A549 treated with RU486 at 1 μM for 4 hours (cell line): ENCODE data around the gene SAMD11. TPM values are rescaled to one million over a fixed set of nuclear protein-coding genes. Genes with fewer than 3 reads are reported as not detected.

Experiments
- total RNA-seq: library from RNA; stranded (reverse); fragments of 200-300 nt; extraction: Qiagen RNA extraction; gene quantifications from 5 replicates; pipeline ENCODE4 v1.2.3, GENCODE V29; 2022; ENCODE audit warnings: low read depth

SAMD11 gene, protein sequence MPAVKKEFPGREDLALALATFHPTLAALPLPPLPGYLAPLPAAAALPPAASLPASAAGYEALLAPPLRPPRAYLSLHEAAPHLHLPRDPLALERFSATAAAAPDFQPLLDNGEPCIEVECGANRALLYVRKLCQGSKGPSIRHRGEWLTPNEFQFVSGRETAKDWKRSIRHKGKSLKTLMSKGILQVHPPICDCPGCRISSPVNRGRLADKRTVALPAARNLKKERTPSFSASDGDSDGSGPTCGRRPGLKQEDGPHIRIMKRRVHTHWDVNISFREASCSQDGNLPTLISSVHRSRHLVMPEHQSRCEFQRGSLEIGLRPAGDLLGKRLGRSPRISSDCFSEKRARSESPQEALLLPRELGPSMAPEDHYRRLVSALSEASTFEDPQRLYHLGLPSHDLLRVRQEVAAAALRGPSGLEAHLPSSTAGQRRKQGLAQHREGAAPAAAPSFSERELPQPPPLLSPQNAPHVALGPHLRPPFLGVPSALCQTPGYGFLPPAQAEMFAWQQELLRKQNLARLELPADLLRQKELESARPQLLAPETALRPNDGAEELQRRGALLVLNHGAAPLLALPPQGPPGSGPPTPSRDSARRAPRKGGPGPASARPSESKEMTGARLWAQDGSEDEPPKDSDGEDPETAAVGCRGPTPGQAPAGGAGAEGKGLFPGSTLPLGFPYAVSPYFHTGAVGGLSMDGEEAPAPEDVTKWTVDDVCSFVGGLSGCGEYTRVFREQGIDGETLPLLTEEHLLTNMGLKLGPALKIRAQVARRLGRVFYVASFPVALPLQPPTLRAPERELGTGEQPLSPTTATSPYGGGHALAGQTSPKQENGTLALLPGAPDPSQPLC
- 19.4 to 36.1 TPM (median 30.2 TPM) in 5 replicates for total RNA-seq

DNA sequence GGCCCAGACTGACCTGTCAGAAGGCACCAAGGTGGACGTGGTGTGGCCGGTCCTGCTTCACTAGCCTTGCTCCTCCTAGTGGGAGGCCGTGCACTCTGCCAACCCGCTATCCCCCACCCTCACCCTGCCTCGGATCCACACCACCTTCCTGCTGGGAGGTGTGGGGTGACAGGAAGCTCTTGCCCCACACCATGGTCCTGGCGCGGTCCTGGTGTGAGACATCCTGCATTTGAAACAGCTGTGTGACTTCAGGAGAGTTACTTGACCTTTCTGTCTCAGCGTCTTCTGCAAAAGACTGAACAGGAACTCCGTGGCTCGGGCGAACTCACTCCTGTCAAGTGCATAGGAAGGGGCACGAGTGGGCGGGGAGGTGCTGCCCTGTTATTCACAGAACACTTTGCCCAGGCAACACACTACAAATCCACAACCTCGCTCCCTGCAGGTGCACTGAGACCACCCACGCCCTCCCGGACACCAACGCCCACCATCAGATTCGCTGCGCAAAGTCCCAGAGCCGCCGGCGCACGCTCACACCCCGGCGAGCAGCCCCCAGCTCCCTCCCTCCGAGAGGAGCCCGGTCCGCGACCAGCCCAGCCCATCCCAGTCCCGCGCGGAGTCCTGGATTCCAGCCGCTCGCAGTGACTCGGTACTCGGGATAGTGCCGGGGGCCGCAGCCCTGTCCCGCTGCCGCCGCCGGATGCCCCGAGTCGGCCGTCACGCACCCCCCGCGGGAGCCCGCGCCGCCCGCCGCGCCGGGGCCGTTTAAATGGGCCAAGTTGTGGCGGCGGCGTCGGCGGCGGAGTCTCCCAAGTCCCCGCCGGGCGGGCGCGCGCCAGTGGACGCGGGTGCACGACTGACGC is at the start of gene SAMD11:
TSS of gene SAMD11 (plus strand) at position 793 of the 860 bp plus-strand sequence. CDS start 509 bp downstream, outside the sequence.

DNA sequence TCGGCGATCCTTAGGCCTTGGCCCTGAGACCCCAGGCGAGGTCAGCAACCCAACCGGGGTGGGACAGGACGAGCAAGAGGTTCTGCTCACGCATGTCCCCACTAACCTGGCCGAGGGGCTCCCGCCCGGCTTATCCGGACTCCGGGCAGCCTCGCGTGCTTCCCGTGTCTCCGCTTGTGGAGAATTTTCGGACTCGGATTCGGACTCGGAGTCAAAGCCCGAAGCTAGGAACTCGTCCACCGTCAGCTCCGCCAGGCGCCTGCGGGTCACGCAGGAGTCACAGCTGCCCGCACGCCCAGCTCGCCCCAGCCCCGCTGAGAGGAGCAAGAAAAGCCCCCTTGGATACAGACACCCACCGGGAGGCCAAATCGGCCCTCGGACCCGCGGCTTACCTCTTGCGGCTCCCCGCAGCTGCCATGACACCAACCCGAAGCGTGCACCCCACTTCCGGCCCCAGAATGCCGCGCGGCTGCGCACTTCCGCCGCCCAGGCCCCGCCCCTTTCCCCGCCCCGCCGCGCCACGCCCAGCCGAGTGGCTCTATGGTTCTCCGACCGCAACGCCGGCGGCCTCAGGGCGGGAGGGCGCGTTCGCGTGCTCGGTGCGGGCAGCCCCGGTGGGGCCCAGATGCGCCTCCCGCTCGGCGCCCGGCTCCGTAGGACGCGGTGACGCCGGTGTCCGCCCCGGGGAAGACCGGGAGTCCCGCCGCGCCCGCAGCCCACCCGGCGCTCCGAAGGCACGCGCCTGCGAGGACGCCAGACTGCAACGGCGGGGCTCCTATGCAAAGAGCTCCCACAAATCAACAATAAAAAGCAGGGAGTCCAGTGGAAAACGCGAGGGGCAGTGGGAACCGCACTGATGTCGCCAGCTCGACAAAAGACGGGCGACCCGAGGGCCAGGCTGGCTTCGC is 35.4 kb downstream of the SAMD11 start, which contains the start of gene NOC2L:
TSS of gene NOC2L (minus strand) at position 434 of the 908 bp plus-strand sequence. CDS start at position 418, 16 bp downstream.

DNA sequence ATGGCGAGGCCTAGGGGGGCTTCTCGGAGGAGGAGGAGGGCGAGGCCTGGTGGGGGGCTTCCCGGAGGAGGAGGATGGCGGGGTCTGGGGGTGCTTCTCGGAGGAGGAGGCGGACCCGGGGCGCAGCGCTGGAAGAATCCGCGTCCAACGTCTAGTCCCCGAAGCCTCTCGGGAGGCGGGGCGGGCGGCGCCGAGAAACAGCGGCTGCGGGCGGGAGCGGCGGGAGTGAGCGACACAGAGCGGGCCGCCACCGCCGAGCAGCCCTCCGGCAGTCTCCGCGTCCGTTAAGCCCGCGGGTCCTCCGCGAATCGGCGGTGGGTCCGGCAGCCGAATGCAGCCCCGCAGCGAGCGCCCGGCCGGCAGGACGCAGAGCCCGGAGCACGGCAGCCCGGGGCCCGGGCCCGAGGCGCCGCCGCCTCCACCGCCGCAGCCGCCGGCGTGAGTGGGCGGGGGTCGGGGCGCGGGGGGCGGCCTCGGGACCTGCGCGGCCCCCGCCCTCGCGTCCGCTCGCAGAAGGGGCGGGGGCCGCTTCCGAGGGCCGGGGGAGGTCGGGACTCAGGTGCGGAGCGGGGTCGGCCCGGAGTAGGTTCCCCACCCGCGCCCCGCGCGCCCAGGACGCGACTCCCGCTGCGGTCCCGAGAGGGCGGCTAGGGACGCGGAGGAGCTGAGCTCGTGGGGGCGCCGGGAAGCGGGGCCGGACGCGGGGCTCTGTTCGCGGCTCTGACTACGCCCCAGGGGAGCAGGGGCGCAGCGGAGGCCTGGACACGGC is 36.8 kb downstream of the SAMD11 start, which contains the start of gene KLHL17:
TSS of gene KLHL17 (plus strand) at position 222 of the 769 bp plus-strand sequence. CDS start at position 332, 110 bp downstream.

GRCh38 chr1:966135-966703 is 42.5 kb downstream of the SAMD11 start, which contains the start of gene PLEKHN1:
Gene PLEKHN1, plus strand, starts transcription at chr1:966482. Its CDS starts 50 bp downstream, at chr1:966532.

DNA sequence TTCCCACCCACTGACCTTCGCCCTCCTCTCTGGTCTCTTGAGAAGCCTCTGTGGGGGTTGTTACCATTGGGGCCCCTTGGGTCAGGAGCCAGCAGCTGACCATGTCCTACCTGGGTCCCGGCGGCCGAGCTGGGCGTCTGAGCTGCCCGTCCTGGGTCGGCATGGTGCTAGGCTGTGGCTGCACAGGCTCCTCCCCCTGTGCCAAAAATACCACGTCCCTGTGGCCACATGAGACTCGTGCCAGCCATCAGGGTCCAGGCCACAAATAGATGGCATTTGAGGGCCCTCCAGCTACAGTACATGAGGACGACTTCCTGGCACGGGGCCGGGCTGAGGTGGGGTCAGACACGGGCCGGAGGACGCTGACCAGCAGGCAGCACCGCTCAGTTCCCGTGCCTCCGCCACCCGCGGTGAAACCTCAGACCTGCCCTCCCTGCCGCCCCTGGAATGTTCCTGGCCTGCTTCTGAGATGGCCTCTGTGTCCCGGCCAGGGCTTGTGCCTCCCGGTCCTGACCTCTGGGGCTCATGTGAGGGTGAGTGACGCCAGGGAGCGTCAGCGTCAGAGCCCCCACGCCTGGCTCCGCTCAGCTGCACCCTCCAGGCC is 58.3 kb downstream of the SAMD11 start, which contains the start of gene PERM1:
TSS of gene PERM1 (minus strand) at position 139 of the 604 bp plus-strand sequence. CDS start 1,064 bp downstream, outside the sequence.

Other genes starting within 250 kb of the SAMD11 start
- gene OR4F16, start 237.3 kb upstream of the SAMD11 start, total RNA-seq: not detected in 5 replicates
- gene NOC2L, start 35.3 kb downstream of the SAMD11 start, total RNA-seq: 68.1 to 90.3 TPM (median 83.4 TPM) in 5 replicates
- gene KLHL17, start 36.7 kb downstream of the SAMD11 start, total RNA-seq: 9.9 to 18.0 TPM (median 14.9 TPM) in 5 replicates
- 3.7 to 7.6 TPM (median 5.5 TPM) in 5 replicates for gene PLEKHN1, start 42.6 kb downstream of the SAMD11 start, total RNA-seq
- 0.20 to 0.29 TPM (median 0.21 TPM) in 4 of 5 replicates, not detected in the other for gene PERM1, start 58.2 kb downstream of the SAMD11 start, total RNA-seq
- gene HES4, start 76.2 kb downstream of the SAMD11 start, total RNA-seq: 29.0 to 81.0 TPM (median 71.2 TPM) in 5 replicates
- gene ISG15, start 89.6 kb downstream of the SAMD11 start, total RNA-seq: 16.4 to 26.6 TPM (median 23.7 TPM) in 5 replicates
- 74.8 to 132 TPM (median 111 TPM) in 5 replicates for gene AGRN, start 96.2 kb downstream of the SAMD11 start, total RNA-seq
- gene RNF223, start 150.4 kb downstream of the SAMD11 start, total RNA-seq: 0.32 to 0.62 TPM (median 0.53 TPM) in 5 replicates
- 8.5 to 15.1 TPM (median 13.8 TPM) in 5 replicates for gene C1orf159, start 192.2 kb downstream of the SAMD11 start, total RNA-seq
- gene TTLL10, start 250.0 kb downstream of the SAMD11 start, total RNA-seq: not detected in 5 replicates